ENCODE results near the gene CYP4F3. TPM values are rescaled to one million over a fixed set of nuclear protein-coding genes. Genes with fewer than 3 reads are reported as not detected.

The CYP4F3 gene
- total RNA-seq, 1 experiment from 2014 or later = not detected

GRCh38 chr19:15696654-15697194 is 56.0 kb downstream of the CYP4F3 start:
- H3K27me3 ChIP-seq (ENCODE audit: insufficient read depth, low read length) = no peaks in the 10 kb centered on the region
- Mint-ChIP-seq H3K27me3 (ENCODE audit: low read depth) (no peaks in the 10 kb centered on the region; the same call in 1 of the 2 replicates), H3K9me3 (peaks cover 75 to 84% of the 10 kb centered on the region in 2 experiments), H3K4me1 (no peaks in the 10 kb centered on the region), H3K27ac (no peak overlapping the region), H3K4me3 (no peak overlapping the region), H3K36me3 (ENCODE audit: insufficient read depth in 1 of 3, low read depth in 3 of 3) (peaks cover 4 to 18% (median 6%) of the 10 kb centered on the region in 3 experiments; a peak in 3 of 7 replicates)
- no peaks in the 10 kb centered on the region for H3K4me1 ChIP-seq (ENCODE audit: insufficient read depth, low read length)
- H2BK5ac ChIP-seq (ENCODE audit: insufficient read length, low read length) = no peak overlapping the region
- TF ChIP-seq, protein P1, sequence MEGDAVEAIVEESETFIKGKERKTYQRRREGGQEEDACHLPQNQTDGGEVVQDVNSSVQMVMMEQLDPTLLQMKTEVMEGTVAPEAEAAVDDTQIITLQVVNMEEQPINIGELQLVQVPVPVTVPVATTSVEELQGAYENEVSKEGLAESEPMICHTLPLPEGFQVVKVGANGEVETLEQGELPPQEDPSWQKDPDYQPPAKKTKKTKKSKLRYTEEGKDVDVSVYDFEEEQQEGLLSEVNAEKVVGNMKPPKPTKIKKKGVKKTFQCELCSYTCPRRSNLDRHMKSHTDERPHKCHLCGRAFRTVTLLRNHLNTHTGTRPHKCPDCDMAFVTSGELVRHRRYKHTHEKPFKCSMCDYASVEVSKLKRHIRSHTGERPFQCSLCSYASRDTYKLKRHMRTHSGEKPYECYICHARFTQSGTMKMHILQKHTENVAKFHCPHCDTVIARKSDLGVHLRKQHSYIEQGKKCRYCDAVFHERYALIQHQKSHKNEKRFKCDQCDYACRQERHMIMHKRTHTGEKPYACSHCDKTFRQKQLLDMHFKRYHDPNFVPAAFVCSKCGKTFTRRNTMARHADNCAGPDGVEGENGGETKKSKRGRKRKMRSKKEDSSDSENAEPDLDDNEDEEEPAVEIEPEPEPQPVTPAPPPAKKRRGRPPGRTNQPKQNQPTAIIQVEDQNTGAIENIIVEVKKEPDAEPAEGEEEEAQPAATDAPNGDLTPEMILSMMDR (conservative IDR thresholded peaks at IDR 0.05) = no peak
- no peak overlapping the region for H3K4ac ChIP-seq (ENCODE audit: low read depth, low read length)
- H4K20me1 ChIP-seq (ENCODE audit: control insufficient read depth, insufficient read depth, insufficient read length) = no peaks in the 10 kb centered on the region
- H3K18ac ChIP-seq (ENCODE audit: insufficient read length, low read depth, low read length) = no peak overlapping the region
- H3K9ac ChIP-seq (ENCODE audit: extremely low read depth, insufficient read length, low read length) = no peak overlapping the region
- no peaks in the 10 kb centered on the region for H3K79me1 ChIP-seq (ENCODE audit: insufficient read depth, low read depth, low read length, poor library complexity, severe bottlenecking)
- H2AK5ac ChIP-seq (ENCODE audit: insufficient read length, low read length) = no peak overlapping the region
- no peak overlapping the region for H4K91ac ChIP-seq (ENCODE audit: insufficient read length, low read depth, low read length)
- no CpG with 5 or more reads among the region's 19 CpGs for WGBS (ENCODE audit: extremely low coverage, insufficient read length, low lambda C conversion rate)
- H3K79me2 ChIP-seq (ENCODE audit: insufficient read depth, low read length) = no peaks in the 10 kb centered on the region
- peaks cover 56% of the 10 kb centered on the region for H3K9me3 ChIP-seq (ENCODE audit: control insufficient read depth, low read depth, low read length)
- H3K23me2 ChIP-seq (ENCODE audit: insufficient read length, low read depth, low read length, poor library complexity, severe bottlenecking) = no peaks in the 10 kb centered on the region
- no peak overlapping the region for H3K27ac ChIP-seq (ENCODE audit: insufficient read length, low read depth, low read length)
- H3K14ac ChIP-seq (ENCODE audit: insufficient read depth, low read length) = no peak overlapping the region
- no peak overlapping the region for H4K8ac ChIP-seq (replicated peaks; ENCODE audit: insufficient read length, low read depth, low read length)
- H3K56ac ChIP-seq (ENCODE audit: insufficient read length, low read depth, low read length) = no peak overlapping the region
- no peak overlapping the region for H2BK120ac ChIP-seq (ENCODE audit: low read depth, low read length, poor library complexity, severe bottlenecking)
- no peak overlapping the region for H3T11ph ChIP-seq (ENCODE audit: low read length)
- H4K5ac ChIP-seq (ENCODE audit: insufficient read length, low read depth, low read length) = no peak overlapping the region
- no peak overlapping the region for H3K4me2 ChIP-seq (ENCODE audit: insufficient read depth, insufficient read length, low read length)
- H3K23ac ChIP-seq (ENCODE audit: insufficient read length, low read depth, low read length) = no peak overlapping the region
- no peak overlapping the region for H2BK12ac ChIP-seq (ENCODE audit: insufficient read length, low read depth, low read length)
- H2AFZ ChIP-seq (ENCODE audit: low read length) = no peak overlapping the region
- H2BK20ac ChIP-seq (ENCODE audit: low read depth, low read length, poor library complexity, severe bottlenecking) = no peak overlapping the region
- DNase-seq = no peak
- H2BK15ac ChIP-seq (ENCODE audit: low read depth, low read length) = no peak overlapping the region

All from H9 (cell line).